GM18499 (cell line): Measurements from ENCODE around the gene CCDC40.

Source experiments
- ATAC-seq: cut with Tn5 transposase; IDR thresholded peaks from one replicate; pipeline ENCODE4 v1.9.1; 2021; ENCODE audit warnings: moderate number of reproducible peaks; ENCODE audit not compliant: insufficient read depth, unreplicated experiment

The CCDC40 gene

GRCh38 chr17:79997011-79997660 lies 39.3 kb upstream of the CCDC40 start:
- ATAC-seq: no peak

DNA sequence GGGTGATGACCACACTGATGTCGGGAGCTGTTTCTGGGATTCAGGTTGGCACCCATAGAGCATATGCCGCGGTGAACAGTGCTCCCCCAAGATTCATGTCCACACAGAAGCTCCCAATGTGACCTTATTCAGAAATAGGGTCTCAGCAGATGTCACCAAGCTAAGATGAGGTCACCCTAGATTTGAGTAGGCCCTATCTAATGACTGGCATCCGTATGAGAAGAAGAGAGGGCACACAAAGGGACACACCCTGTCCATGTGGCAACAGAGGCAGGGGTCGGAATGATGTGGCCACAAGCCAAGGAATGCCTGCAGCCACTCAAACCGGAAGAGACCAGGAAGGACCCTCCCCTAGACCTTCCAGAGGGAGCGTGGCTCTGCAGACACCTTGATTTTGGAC lies 36.3 kb upstream of the CCDC40 start:
- ATAC-seq: no peak

DNA sequence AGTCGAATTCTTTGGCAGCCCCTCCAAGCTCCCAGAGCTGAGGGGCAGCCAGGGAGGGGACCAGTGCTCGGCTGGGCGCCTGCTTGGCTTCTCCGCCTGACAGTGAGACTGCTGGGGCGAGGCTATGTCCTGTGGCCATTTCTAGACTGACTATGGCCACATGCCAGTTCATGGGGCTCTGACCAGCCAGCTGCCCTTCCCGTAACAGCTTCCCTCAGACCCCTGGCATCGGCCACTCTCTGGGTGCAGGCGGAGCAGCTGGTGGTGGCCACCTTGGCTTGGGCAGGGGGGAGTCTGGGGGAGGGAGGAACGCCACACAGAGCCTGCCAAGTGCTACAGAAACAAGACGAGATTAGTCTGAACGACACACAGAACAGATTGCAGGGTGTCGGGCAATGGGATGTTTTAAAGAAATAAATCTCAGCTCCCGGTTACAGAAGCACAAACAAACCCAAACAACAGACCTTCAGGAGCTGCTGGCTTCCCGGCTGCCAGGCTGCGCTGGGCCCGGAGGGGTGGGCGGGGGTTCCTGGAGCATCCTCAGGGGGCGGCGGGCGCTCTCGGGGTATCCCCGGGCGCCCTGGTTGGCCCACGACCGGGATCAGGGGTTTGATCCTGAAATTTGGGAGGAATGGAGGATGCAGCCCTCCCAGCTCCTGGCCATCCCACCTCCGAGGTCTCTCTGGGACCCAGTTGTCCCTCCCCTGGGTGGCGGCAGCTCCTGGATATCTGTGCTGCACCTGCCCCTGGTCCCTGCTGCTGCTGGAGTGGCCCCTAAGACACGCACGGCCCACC lies 35.3 kb upstream of the CCDC40 start:
- no peak for ATAC-seq

- ATAC-seq: no peak
Measured at GRCh38 chr17:80002070-80002641, 34.3 kb upstream of the CCDC40 start.

- no peak for ATAC-seq
Measured at GRCh38 chr17:80002690-80003490, 33.6 kb upstream of the CCDC40 start.

DNA sequence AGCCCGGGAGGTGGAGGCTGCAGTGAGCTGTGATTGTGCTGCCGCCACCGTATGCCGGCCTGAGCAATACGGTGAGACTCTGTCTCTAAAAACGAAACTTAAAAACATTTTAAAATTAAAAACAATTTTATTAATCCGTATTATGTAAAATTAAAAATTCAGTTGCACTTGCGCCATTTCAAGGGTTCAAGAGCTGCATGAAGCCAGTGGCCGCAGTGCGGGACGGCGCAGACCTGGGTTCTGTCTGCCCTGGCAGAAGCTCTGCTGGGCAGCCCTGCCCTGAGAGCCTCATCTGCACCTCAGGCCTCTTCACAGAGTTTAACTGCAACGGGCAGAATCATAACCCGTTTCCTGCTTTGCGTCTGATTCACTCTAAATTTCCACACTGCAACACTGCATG lies 32.5 kb upstream of the CCDC40 start:
- ATAC-seq: no peak

GRCh38 chr17:80005360-80006338 lies 30.8 kb upstream of the CCDC40 start:
- no peak for ATAC-seq

- no peak for ATAC-seq
Measured at GRCh38 chr17:80006339-80006720, 30.1 kb upstream of the CCDC40 start.

GRCh38 chr17:80006811-80007752 lies 29.4 kb upstream of the CCDC40 start:
- ATAC-seq: no peak

DNA sequence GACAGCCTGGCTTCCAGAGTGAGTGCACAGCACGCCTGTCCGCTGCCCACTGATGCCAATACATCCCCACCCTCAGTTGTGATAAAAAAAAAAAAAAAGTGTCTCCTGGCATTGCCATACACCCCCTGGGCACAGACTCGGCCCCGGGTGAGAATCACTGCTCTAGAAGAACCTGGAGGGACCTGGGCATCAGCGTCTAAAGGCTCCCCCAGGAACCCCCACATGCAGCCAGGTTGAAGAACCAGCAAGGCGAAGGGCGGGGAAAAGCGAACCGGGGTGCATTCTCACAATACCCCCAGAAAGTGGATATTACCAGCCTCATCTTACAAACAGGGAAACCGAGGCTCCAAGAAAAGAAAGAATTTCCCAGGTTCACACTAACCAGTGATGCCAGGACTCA lies 28.5 kb upstream of the CCDC40 start:
- no peak for ATAC-seq

- ATAC-seq: no peak
Measured at GRCh38 chr17:80008383-80008840, 28.0 kb upstream of the CCDC40 start.

DNA sequence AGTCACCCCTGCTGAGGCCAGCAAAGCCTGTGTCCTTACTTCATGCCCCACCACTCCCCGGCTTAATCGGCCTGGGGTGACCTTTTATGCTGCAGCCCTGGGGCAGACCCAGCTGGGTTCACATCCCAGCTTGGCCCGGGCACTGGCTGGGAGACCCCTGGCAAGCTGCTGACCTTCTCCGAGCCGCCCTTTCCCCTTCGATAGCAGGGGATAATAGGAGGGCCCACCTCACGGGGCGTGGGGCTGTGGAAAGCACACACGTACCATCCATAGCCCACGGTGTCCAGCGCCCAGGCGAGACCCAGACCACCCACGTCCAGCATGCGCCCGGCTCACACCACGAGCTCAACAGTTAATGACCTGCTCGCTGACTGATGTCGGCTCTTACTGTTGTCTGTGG lies 27.6 kb upstream of the CCDC40 start:
- ATAC-seq: no peak

- no peak for ATAC-seq
Measured at GRCh38 chr17:80009391-80010282, 26.8 kb upstream of the CCDC40 start.

DNA sequence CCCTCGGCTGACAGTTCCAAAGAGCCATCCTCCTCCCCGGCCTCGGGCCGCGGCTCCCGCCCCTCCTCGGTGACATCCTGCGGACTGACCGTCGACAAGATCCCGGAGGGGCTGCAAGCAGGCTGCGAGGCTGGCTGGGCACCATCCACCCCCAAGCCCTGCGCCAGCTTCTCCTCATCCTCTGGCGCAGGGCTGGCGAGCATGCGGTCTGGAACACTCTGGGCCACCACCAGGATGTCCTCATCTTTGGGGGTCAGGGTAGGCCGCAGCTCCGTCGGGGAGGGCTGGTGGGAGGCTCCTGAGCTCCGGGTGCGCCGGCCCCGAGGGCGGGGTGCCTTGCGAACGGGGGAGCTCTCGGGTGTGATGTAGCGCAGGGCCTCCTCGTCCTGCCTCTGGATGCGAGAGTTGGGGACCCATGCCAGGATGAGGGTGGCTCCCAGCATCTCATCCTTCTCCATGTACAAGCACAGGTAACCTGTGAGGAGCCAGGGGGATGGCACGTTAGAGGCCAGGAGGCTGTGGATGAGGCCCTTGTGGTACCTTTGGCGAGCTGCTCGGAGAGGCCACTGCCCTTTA lies 26.1 kb upstream of the CCDC40 start:
- ATAC-seq: no peak

GRCh38 chr17:80011989-80012555 lies 24.4 kb upstream of the CCDC40 start:
- ATAC-seq: no peak

- no peak for ATAC-seq
Measured at GRCh38 chr17:80012765-80013741, 23.4 kb upstream of the CCDC40 start.
